Neuronal stem cell (in vitro differentiated cells): ENCODE data around the gene CDH19.

Experiments used
- DNase-seq: peaks from one replicate; pipeline ENCODE4 v3.0.0-alpha.2; 2013; ENCODE audit warnings: low spot score
- H2AFZ ChIP-seq: one replicate; pipeline ENCODE4 v1.6.1; 2013; ENCODE audit warnings: mild to moderate bottlenecking, low read length, inconsistent platforms
- H2AK5ac ChIP-seq: 2 replicates; pipeline ENCODE4 v1.6.1; 2013; ENCODE audit warnings: low read depth, mild to moderate bottlenecking, inconsistent platforms, low read length, moderate library complexity, mixed read lengths
- H2BK120ac ChIP-seq: 2 replicates; pipeline ENCODE4 v1.6.1; 2013; ENCODE audit warnings: low read depth, mild to moderate bottlenecking, inconsistent platforms, low read length, moderate library complexity, mixed read lengths
- H2BK12ac ChIP-seq: one replicate; pipeline ENCODE4 v1.6.1; 2013; ENCODE audit warnings: low read length, inconsistent platforms
- H2BK15ac ChIP-seq: 2 replicates; pipeline ENCODE4 v1.6.1; 2013; ENCODE audit warnings: mild to moderate bottlenecking, low read length, inconsistent platforms, mixed read lengths
- H2BK5ac ChIP-seq: one replicate; pipeline ENCODE4 v1.6.1; 2013; ENCODE audit warnings: inconsistent platforms, mild to moderate bottlenecking, low read length, moderate library complexity
- H3K14ac ChIP-seq: one replicate; pipeline ENCODE4 v1.6.1; 2013; ENCODE audit warnings: low read length, inconsistent platforms
- H3K18ac ChIP-seq: 2 replicates; pipeline ENCODE4 v1.6.1; 2013; ENCODE audit warnings: low read length, inconsistent platforms
- H3K23ac ChIP-seq: 2 replicates; pipeline ENCODE4 v1.6.1; 2013; ENCODE audit warnings: low read depth, mild to moderate bottlenecking, mixed read lengths, low read length, inconsistent platforms; ENCODE audit not compliant: poor library complexity
- H3K27ac ChIP-seq: replicated peaks from 3 replicates; pipeline ENCODE4 v1.5.1; 2013; ENCODE audit warnings: low read length, inconsistent platforms
- H3K27me3 ChIP-seq, 3 experiments: 2 replicates each; pipeline ENCODE4 v1.6.1; 2013; ENCODE audit warnings: low read length in 3 of 3, mild to moderate bottlenecking in 2 of 3, inconsistent platforms in 1 of 3, low read depth in 1 of 3, mixed read lengths in 1 of 3, moderate library complexity in 1 of 3; ENCODE audit not compliant: control insufficient read depth in 3 of 3, insufficient read depth in 3 of 3
- H3K36me3 ChIP-seq, 2 donors: replicated peaks in 1 of 2; 2 replicates each; pipeline ENCODE4 v1.6.1; 2013; ENCODE audit warnings: low read length in 2 of 2; ENCODE audit not compliant: control insufficient read depth in 2 of 2, insufficient read depth in 2 of 2
- H3K4ac ChIP-seq: 2 replicates; pipeline ENCODE4 v1.6.1; 2013; ENCODE audit warnings: inconsistent platforms, mild to moderate bottlenecking, low read length, moderate library complexity
- H3K4me1 ChIP-seq, 2 donors: 1 replicate in 1 of 2; 2 replicates in 1 of 2; pipeline ENCODE4 v1.6.1; 2013; ENCODE audit warnings: low read length in 2 of 2, low read depth in 1 of 2; ENCODE audit not compliant: control insufficient read depth in 2 of 2, insufficient read depth in 1 of 2
- H3K4me2 ChIP-seq: one replicate; pipeline ENCODE4 v1.6.1; 2013; ENCODE audit warnings: mild to moderate bottlenecking, low read length, inconsistent platforms; ENCODE audit not compliant: insufficient read depth, poor library complexity, severe bottlenecking
- H3K4me3 ChIP-seq, 2 donors: 2 replicates each; pipeline ENCODE4 v1.5.1; 2013; ENCODE audit warnings: low read length in 2 of 2, mild to moderate bottlenecking in 2 of 2, inconsistent platforms in 1 of 2, moderate library complexity in 1 of 2
- H3K79me1 ChIP-seq: one replicate; pipeline ENCODE4 v1.6.1; 2013; ENCODE audit warnings: low read depth, mild to moderate bottlenecking, inconsistent platforms, low read length, moderate library complexity
- H3K9ac ChIP-seq: one replicate; pipeline ENCODE4 v1.6.1; 2013; ENCODE audit warnings: mild to moderate bottlenecking, low read depth, low read length, inconsistent platforms; ENCODE audit not compliant: poor library complexity
- H3K9me3 ChIP-seq, 2 donors: replicated peaks in 1 of 2; 2 replicates each; pipeline versions ENCODE3 to v1.6.1; 2013; ENCODE audit warnings: low read length in 2 of 2, mild to moderate bottlenecking in 2 of 2, inconsistent platforms in 1 of 2, low read depth in 1 of 2, mixed read lengths in 1 of 2, moderate library complexity in 1 of 2; ENCODE audit not compliant: control insufficient read depth in 2 of 2, insufficient read depth in 1 of 2
- H4K8ac ChIP-seq: one replicate; pipeline ENCODE4 v1.6.1; 2013; ENCODE audit warnings: low read depth, mild to moderate bottlenecking, inconsistent platforms, low read length, moderate library complexity
- H4K91ac ChIP-seq: one replicate; pipeline ENCODE4 v1.6.1; 2013; ENCODE audit warnings: low read length, low read depth, mild to moderate bottlenecking, inconsistent platforms; ENCODE audit not compliant: poor library complexity
- WGBS, 2 donors: extraction: QIAGEN DNeasy Blood & Tissue Kit; methylation state at CpG; one replicate each; pipeline ENCODE4 v1.1.7; 2013; ENCODE audit warnings: missing lambda C conversion rate in 2 of 2, mixed read lengths in 1 of 2; ENCODE audit not compliant: insufficient read length in 2 of 2, insufficient replicate concordance in 1 of 2; ENCODE audit errors: extremely low coverage in 2 of 2; 5-methylcytosine and 5-hydroxymethylcytosine counted together

Gene CDH19

DNA sequence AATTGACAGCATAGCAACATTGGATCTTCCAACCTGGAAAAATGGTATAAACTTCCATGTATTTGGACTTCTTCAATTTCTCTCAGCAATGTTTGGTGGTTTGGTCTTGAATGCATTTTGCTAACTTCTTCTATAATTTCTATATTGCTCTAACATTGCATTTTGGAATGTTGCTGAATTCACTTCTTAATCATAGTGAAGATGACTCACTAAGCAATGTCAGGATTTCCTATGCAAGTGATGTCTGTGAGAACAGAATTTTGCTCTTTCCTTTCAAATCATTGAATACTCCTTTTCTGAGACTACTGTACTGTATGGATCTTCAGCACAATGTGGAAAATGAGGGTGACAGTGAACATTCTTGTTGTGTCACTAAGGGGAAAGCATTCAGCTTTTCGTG, 28.9 kb upstream of the CDH19 start:
- no CpG with 5 or more reads among the region's 1 CpG for WGBS, 2 donors

DNA sequence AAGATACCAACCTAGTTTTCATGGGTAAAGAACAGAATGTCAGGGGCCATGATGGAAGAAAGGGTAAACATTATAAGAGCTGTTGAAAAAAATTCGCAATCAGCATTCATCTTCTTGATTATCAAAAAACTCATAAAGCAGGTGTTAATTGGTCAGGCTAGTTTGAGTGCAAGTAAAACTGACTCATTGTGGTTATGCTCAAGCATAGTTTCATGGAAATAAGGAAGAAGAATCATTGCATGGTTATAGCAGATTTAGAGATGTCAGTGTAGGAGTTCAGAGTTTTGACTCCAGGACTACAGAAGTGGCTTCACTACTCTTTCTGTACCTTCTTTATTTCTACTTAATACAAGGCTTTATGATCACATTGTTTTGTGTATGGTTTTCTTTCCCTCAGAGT, 26.9 kb upstream of the CDH19 start:
- Histone ChIP-seq H3K27ac (no peak overlapping the region), H3K79me1 (no peaks in the 10 kb centered on the region), H3K36me3 (no peaks in the 10 kb centered on the region), H2BK120ac (no peak overlapping the region), H2BK12ac (no peak overlapping the region), H2BK15ac (no peak overlapping the region), H3K9ac (no peak overlapping the region), H3K27me3 (no peaks in the 10 kb centered on the region), H2AFZ (no peak overlapping the region), H2BK5ac (no peak overlapping the region), H3K14ac (no peak overlapping the region), H3K4me3 (no peak overlapping the region), H3K4ac (no peak overlapping the region), H3K18ac (no peak overlapping the region), H4K8ac (no peak overlapping the region), H4K91ac (no peak overlapping the region), H2AK5ac (no peak overlapping the region), H3K23ac (no peak overlapping the region), H3K4me1 (no peaks in the 10 kb centered on the region), H3K4me2 (no peak overlapping the region), H3K9me3 (no peaks in the 10 kb centered on the region)
- no peak for DNase-seq
- WGBS, 2 donors, result no CpG with 5 or more reads among the region's 1 CpG

More for the DNA sequence above, 28.9 kb upstream of the CDH19 start:
- H4K91ac ChIP-seq, result no peak overlapping the region
- no peaks in the 10 kb centered on the region for H3K36me3 ChIP-seq
- H3K27ac ChIP-seq, result no peak overlapping the region
- no peak overlapping the region for H2AK5ac ChIP-seq
- no peak overlapping the region for H3K4me3 ChIP-seq
- no peaks in the 10 kb centered on the region for H3K4me1 ChIP-seq
- no peaks in the 10 kb centered on the region for H3K27me3 ChIP-seq
- DNase-seq, result no peak
- no peak overlapping the region for H4K8ac ChIP-seq
- no peak overlapping the region for H2AFZ ChIP-seq
- no peak overlapping the region for H3K9ac ChIP-seq
- no peak overlapping the region for H2BK120ac ChIP-seq
- no peak overlapping the region for H3K14ac ChIP-seq
- H3K4me2 ChIP-seq, result no peak overlapping the region
- no peak overlapping the region for H2BK5ac ChIP-seq
- no peak overlapping the region for H3K23ac ChIP-seq
- H3K79me1 ChIP-seq, result no peaks in the 10 kb centered on the region
- no peak overlapping the region for H2BK12ac ChIP-seq
- no peak overlapping the region for H2BK15ac ChIP-seq
- no peak overlapping the region for H3K4ac ChIP-seq
- H3K9me3 ChIP-seq, result no peaks in the 10 kb centered on the region
- no peak overlapping the region for H3K18ac ChIP-seq

DNA sequence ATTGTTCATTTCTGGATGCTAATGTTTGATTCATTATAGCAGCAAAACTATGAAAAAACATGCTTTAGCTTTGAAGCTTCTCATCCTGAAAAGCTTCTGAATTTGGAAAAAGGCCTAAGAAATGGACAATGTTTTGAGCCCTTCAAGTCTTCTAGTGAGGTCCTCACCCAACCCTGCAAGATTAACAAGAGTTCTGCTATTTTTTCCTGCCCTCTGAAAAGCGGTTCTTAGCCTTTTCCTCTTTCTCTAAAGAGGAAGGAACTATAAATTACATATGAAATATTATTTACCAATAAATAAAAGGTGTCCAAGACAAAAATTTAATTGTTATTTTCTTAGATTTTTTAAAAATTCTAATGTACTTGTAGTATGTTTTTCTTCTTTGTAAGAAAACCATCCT, 19.9 kb upstream of the CDH19 start:
- Histone ChIP-seq H2AFZ (no peak overlapping the region), H3K4me1 (no peaks in the 10 kb centered on the region), H3K79me1 (no peaks in the 10 kb centered on the region), H4K8ac (no peak overlapping the region), H2AK5ac (no peak overlapping the region), H3K23ac (no peak overlapping the region), H3K9ac (no peak overlapping the region), H2BK12ac (no peak overlapping the region), H3K4ac (no peak overlapping the region), H2BK5ac (no peak overlapping the region), H3K9me3 (no peaks in the 10 kb centered on the region), H3K27me3 (no peaks in the 10 kb centered on the region), H3K18ac (no peak overlapping the region), H4K91ac (no peak overlapping the region), H2BK15ac (no peak overlapping the region), H3K14ac (no peak overlapping the region), H3K27ac (no peak overlapping the region), H3K36me3 (no peaks in the 10 kb centered on the region), H3K4me3 (no peak overlapping the region), H3K4me2 (no peak overlapping the region), H2BK120ac (no peak overlapping the region)
- no CpG with 5 or more reads among the region's 1 CpG for WGBS, 2 donors
- DNase-seq, result no peak

DNA sequence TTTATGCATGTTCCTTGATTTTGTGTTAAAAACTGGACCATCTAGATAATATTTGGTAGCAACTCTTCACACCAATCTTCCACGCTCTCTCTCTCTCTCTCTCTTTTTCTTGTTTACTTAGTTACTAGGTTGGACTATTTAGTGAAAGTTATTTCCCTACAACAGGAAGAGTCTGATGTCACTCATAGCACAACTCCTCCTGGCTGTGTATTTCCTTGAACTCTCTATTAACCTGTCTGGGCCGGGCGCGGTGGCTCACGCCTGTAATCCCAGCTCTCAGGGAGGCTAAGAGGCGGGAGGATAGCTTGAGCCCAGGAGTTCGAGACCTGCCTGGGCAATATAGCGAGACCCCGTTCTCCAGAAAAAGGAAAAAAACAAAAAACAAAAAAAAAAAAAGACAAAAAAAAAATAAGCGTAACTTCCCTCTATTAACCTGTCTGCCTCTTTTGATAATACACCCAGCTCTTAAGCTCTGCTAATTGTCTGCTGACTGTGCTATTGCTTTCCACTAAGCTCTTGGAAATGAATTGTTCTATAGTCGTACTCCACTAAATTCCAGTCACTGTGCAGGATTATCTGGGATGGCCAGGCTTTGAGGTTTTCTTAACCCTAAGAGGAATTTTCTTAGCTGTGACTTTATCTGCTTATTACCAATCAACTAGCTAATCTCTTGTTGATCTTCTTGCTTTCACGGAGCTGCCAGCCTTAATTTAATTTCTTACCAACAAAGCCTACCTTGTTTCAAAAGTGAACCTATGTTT, 18.1 kb upstream of the CDH19 start:
- H2AK5ac ChIP-seq, result no peak overlapping the region
- H3K4ac ChIP-seq, result no peak overlapping the region
- no peak overlapping the region for H2BK15ac ChIP-seq
- no peak overlapping the region for H2BK5ac ChIP-seq
- H2BK12ac ChIP-seq, result no peak overlapping the region
- no peak overlapping the region for H3K4me3 ChIP-seq
- no peak overlapping the region for H3K14ac ChIP-seq
- no peak overlapping the region for H3K4me2 ChIP-seq
- no peak overlapping the region for H3K27ac ChIP-seq
- no peak overlapping the region for H2AFZ ChIP-seq
- no peak overlapping the region for H4K91ac ChIP-seq
- H3K79me1 ChIP-seq, result no peaks in the 10 kb centered on the region
- WGBS, 2 donors, result no CpG with 5 or more reads among the region's 12 CpGs
- no peak overlapping the region for H2BK120ac ChIP-seq
- no peaks in the 10 kb centered on the region for H3K36me3 ChIP-seq
- no peaks in the 10 kb centered on the region for H3K9me3 ChIP-seq
- no peaks in the 10 kb centered on the region for H3K27me3 ChIP-seq
- H3K23ac ChIP-seq, result no peak overlapping the region
- DNase-seq, result peak; percentile 5
- H3K9ac ChIP-seq, result no peak overlapping the region
- H3K4me1 ChIP-seq, result no peaks in the 10 kb centered on the region
- no peak overlapping the region for H4K8ac ChIP-seq
- H3K18ac ChIP-seq, result no peak overlapping the region
